Spleen (tissue), 11 donors: ENCODE data around the gene SHISA6. TPM values are rescaled to one million over a fixed set of nuclear protein-coding genes. Genes with fewer than 3 reads are reported as not detected.

Source experiments
- DNase-seq: peaks from one replicate; pipeline ENCODE4 v3.0.0-alpha.2; 2020
- H3K27ac ChIP-seq, 8 donors: fragments of 200-600 bp; sonication (generic) in 7 of 8; 1 replicate in 4 of 8; 2 replicates in 4 of 8; pipeline versions ENCODE4 v1.5.0 to v1.8.0; 2016 to 2021; ENCODE audit warnings: inconsistent platforms in 4 of 8, mild to moderate bottlenecking in 4 of 8, moderate library complexity in 1 of 8
- H3K27me3 ChIP-seq, 7 donors: fragments of 200-600 bp; sonication (generic) in 6 of 7; replicated peaks in 1 of 7; 1 replicate in 4 of 7; 2 replicates in 3 of 7; pipeline versions ENCODE4 v1.5.0 to v1.8.0; 2016 to 2021; ENCODE audit warnings: inconsistent platforms in 3 of 7, mild to moderate bottlenecking in 1 of 7
- H3K36me3 ChIP-seq, 6 donors: fragments of 200-600 bp; sonication (generic) in 5 of 6; 1 replicate in 4 of 6; 2 replicates in 2 of 6; pipeline versions ENCODE4 v1.5.0 to v1.8.0; 2016 to 2021; ENCODE audit warnings: inconsistent platforms in 2 of 6
- H3K4me1 ChIP-seq, 6 donors: fragments of 200-600 bp; sonication (generic) in 5 of 6; 1 replicate in 3 of 6; 2 replicates in 3 of 6; pipeline versions ENCODE4 v1.5.0 to v1.8.0; 2016 to 2021; ENCODE audit warnings: inconsistent platforms in 3 of 6
- H3K4me3 ChIP-seq, 8 donors: fragments of 200-600 bp; sonication (generic) in 7 of 8; 1 replicate in 4 of 8; 2 replicates in 4 of 8; pipeline versions ENCODE4 v1.5.0 to v1.8.0; 2016 to 2021; ENCODE audit warnings: inconsistent platforms in 4 of 8, mild to moderate bottlenecking in 4 of 8, moderate library complexity in 2 of 8
- H3K9me3 ChIP-seq, 8 donors: fragments of 200-600 bp; sonication (generic) in 7 of 8; 1 replicate in 4 of 8; 2 replicates in 4 of 8; pipeline versions ENCODE4 v1.5.0 to v1.8.0; 2016 to 2021; ENCODE audit warnings: inconsistent platforms in 4 of 8
- CTCF ChIP-seq, 11 experiments: fragments of 200-600 bp in 7 of 11; fragments of 450-650 bp in 4 of 11; sonication (generic) in 4 of 11; IDR thresholded peaks in 8 of 11; conservative IDR thresholded peaks in 3 of 11; 1 replicate in 7 of 11; 2 replicates in 4 of 11; pipeline versions ENCODE4 v1.4.0 to v1.8.0; 2016 to 2021; ENCODE audit warnings: antibody characterized with exemption in 11 of 11, inconsistent platforms in 4 of 11, mild to moderate bottlenecking in 1 of 11
- POLR2A ChIP-seq, 3 donors: fragments of 450-650 bp; IDR thresholded peaks; one replicate each; pipeline ENCODE4 v1.5.1; 2017; ENCODE audit warnings: antibody characterized with exemption in 3 of 3, mild to moderate bottlenecking in 1 of 3
- POLR2AphosphoS5 ChIP-seq, 3 donors: sonication (generic); formaldehyde crosslinking; IDR thresholded peaks; one replicate each; pipeline ENCODE4 v1.5.1; 2017; ENCODE audit warnings: antibody characterized with exemption in 3 of 3
- WGBS, 5 donors: extraction: QIAGEN DNeasy Blood & Tissue Kit in 3 of 5; methylation state at CpG; one replicate each; pipeline versions ENCODE4 v1.1.5 to v1.1.7; 2013 to 2018; 5-methylcytosine and 5-hydroxymethylcytosine counted together
- intact Hi-C: fragments of 100-400 bp; cut with DNase I; formaldehyde crosslinking; loops from one replicate; pipeline ENCODE4 v1.15.0; 2023; ENCODE audit warnings: low total_unique reads
- polyA plus RNA-seq, 3 donors: library from polyadenylated mRNA; stranded (reverse); fragments of 200-250 nt; gene quantifications; one replicate each; pipeline ENCODE4 v1.2.1, GENCODE V29; 2013
- total RNA-seq, 7 donors: library from RNA; depleted of rRNA in 3 of 7; stranded (reverse); fragments of >200 nt in 3 of 7; fragmentation: NEBNext Ultra II Directional in 4 of 7; extraction: Animal tissue kit (Norgen Biotek cat#: 25700) in 4 of 7; gene quantifications; one replicate each; pipeline versions ENCODE4 v1.1.0 to v1.2.1, GENCODE V29; 2016 to 2021
- donor health status: healthy with polysubstance abuse.
- donor health status: DM: no; HTN: no; CAD: no; lungs with moderate emphysema.
- donor health status: DM: no; HTN: no; CAD: no.
- donor health status: Bipolar disorder and iron deficiency.
- donor health status: healthy.
- donor health status: DM: no; HTN: no; CAD: no.
- donor health status: DM: yes; HTN: yes; CAD: no.

Gene SHISA6
- total and polyA plus RNA-seq, 10 donors, result under 0.01 to 0.35 (median 0.10) TPM; not detected in 3

GRCh38 chr17:11511696-11512095 is 270.7 kb downstream of the SHISA6 start:
- intact Hi-C loops, result no loop called here
- no peaks in the 10 kb centered on the region for H3K4me1 ChIP-seq
- H3K36me3 ChIP-seq, result no peaks in the 10 kb centered on the region
- H3K9me3 ChIP-seq, result peaks cover 0 to 12% (median 0%) of the 10 kb centered on the region in 8 donors
- WGBS, 5 donors, result 53 to 65% (median 61%) methylated on average over 4 of the region's 4 CpGs
- no peak for DNase-seq
- no peak for TF ChIP-seq POLR2A (IDR thresholded peaks at IDR 0.05)
- TF ChIP-seq CTCF (IDR thresholded peaks at IDR 0.05 in 8 of 11, conservative IDR thresholded peaks at IDR 0.05 in 3 of 11), result no peak
- TF ChIP-seq POLR2AphosphoS5 (IDR thresholded peaks at IDR 0.05), result no peak
- H3K4me3 ChIP-seq, result no peak overlapping the region
- H3K27me3 ChIP-seq, result no peaks in the 10 kb centered on the region
- H3K27ac ChIP-seq, result no peak overlapping the region

- no peaks in the 10 kb centered on the region for H3K4me1 ChIP-seq
- DNase-seq, result no peak
- no peak overlapping the region for H3K4me3 ChIP-seq
- peaks cover 0 to 7% (median 0%) of the 10 kb centered on the region in 8 donors for H3K9me3 ChIP-seq
- TF ChIP-seq CTCF (IDR thresholded peaks at IDR 0.05 in 8 of 11, conservative IDR thresholded peaks at IDR 0.05 in 3 of 11) (no peak), POLR2AphosphoS5 (IDR thresholded peaks at IDR 0.05) (no peak), POLR2A (IDR thresholded peaks at IDR 0.05) (no peak)
- no peaks in the 10 kb centered on the region for H3K36me3 ChIP-seq
- no peak overlapping the region for H3K27ac ChIP-seq
- H3K27me3 ChIP-seq, result no peaks in the 10 kb centered on the region
- WGBS, 5 donors, result 54 to 86% (median 70%) methylated on average over 2 of the region's 2 CpGs
- intact Hi-C loops, result no loop called here
Observed at GRCh38 chr17:11514565-11514964, 273.6 kb downstream of the SHISA6 start.

GRCh38 chr17:11514981-11515680 is 274.1 kb downstream of the SHISA6 start:
- Histone ChIP-seq H3K4me1 (no peaks in the 10 kb centered on the region), H3K27ac (no peak overlapping the region), H3K27me3 (no peaks in the 10 kb centered on the region), H3K36me3 (no peaks in the 10 kb centered on the region), H3K4me3 (no peak overlapping the region), H3K9me3 (peaks cover 0 to 7% (median 0%) of the 10 kb centered on the region in 8 donors)
- no peak for DNase-seq
- TF ChIP-seq POLR2AphosphoS5 (IDR thresholded peaks at IDR 0.05) (no peak), CTCF (IDR thresholded peaks at IDR 0.05 in 8 of 11, conservative IDR thresholded peaks at IDR 0.05 in 3 of 11) (no peak), POLR2A (IDR thresholded peaks at IDR 0.05) (no peak)
- intact Hi-C loops, result no loop called here
- WGBS, 5 donors, result 56 to 77% (median 75%) methylated on average over 4 of the region's 4 CpGs

GRCh38 chr17:11515901-11516300 is 274.9 kb downstream of the SHISA6 start:
- no peak for DNase-seq
- TF ChIP-seq POLR2A (IDR thresholded peaks at IDR 0.05) (no peak), POLR2AphosphoS5 (IDR thresholded peaks at IDR 0.05) (no peak), CTCF (IDR thresholded peaks at IDR 0.05 in 8 of 11, conservative IDR thresholded peaks at IDR 0.05 in 3 of 11) (no peak)
- intact Hi-C loops, result no loop called here

More at GRCh38 chr17:11515901-11516300, 274.9 kb downstream of the SHISA6 start:
- Histone ChIP-seq H3K4me1 (no peaks in the 10 kb centered on the region), H3K4me3 (no peak overlapping the region), H3K9me3 (peaks cover 0 to 7% (median 0%) of the 10 kb centered on the region in 8 donors), H3K27me3 (no peaks in the 10 kb centered on the region), H3K36me3 (no peaks in the 10 kb centered on the region), H3K27ac (no peak overlapping the region)
- 37 to 64% (median 60%) methylated on average over 2 of the region's 2 CpGs for WGBS, 5 donors
